Measurements from ENCODE around the gene THSD1.
"Not testable (repeated sequence)": the region's sequence is repeated elsewhere in the genome, so short reads cannot be mapped to it uniquely, and the experiment has no call there.

The THSD1 gene

DNA sequence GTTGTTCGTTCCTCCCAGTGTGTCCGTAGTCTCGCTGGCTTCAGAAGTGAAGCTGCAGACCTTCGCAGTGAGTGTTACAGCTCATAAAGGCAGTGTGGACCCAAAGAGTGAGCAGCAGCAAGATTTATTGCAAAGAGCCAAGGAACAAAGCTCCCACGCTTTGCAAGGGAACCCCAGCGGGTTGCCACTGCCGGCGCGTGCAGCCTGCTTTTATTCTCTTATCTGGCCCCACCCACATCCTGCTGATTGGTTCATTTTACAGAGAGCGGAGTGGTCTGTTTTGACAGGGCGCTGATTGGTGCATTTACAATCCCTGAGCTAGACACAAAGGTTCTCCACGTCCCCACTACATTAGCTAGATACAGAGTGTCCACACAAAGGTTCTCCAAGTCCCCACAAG lies 1.5 kb upstream of the THSD1 start:
- DNase-seq, result not testable (repeated sequence)

DNA sequence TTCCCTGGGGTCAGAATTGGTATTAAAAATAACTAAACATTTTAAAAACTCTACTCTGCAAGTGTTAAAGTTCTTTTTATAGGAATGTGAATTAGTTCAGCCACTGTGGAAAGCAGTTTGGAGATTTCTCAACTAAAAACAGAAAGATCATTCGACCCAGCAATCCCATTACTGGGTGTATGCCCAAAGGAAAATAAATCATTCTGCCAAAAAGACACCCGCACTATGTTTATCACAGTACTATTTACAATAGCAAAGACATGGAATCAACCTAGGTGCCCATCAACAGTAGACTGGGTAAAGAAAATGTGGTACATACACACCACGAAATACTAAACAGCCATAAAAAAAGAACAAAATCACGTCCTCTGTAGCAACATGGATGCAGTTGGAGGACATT lies 657 bp upstream of the THSD1 start:
- DNase-seq, result no peak

DNA sequence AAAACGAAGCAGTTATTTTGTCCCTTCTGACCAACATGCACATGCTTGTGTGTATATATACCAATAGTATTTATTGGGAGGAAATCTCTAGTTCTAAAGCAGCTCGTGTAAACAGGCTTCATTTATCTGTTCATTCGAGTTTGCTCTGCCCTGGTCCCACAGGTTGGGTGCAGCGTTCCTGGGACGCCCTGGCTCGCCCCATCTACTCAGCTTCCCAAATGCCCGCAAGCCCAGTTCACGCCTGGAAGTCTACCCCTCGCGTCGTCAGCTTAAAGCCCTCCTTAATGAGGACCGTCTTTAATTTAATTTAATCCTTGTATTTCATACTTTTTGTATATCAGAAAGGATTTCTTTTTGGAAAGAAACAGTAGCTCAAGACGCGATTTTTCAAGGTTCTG lies 604 bp downstream of the THSD1 start:
- no peak for DNase-seq

DNA sequence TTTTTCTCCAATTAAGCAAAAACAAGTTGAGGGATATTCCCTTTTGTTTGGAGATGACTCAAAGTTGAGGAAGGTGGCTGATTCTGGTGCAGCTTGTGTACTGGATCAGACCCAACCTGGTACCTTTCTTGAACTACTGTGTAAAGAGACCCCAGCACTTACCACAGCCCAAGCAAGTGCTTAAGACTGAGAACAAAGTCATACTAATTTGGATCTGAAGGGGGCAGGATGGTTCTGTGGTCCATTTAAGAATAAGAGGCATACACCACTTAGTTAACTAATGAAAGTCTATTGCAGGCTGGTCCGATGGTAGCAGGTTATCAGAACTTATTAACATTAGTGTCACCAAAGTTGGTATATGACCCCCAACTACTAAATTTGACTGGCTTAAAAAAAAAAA lies 6.3 kb downstream of the THSD1 start:
- peak; percentile 14 for DNase-seq

DNA sequence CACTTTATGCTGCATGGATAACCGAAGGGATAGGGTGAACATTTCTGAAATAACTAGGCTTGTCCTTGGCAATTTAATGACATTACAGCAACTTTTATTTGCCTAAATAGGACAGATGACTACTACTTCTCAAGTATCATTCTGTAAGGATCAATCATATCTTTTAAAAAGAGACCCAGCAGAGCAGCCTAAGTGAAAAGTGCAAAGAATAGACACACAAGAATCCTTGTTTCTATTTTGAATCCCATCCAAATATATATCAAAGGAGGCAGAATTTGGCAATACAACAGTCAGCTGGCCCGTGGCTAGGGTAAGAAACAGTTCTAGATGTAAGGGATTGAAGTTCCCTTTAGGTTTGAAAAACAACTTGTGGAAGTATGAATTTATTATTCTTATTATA lies 6.9 kb downstream of the THSD1 start:
- no peak for DNase-seq

DNA sequence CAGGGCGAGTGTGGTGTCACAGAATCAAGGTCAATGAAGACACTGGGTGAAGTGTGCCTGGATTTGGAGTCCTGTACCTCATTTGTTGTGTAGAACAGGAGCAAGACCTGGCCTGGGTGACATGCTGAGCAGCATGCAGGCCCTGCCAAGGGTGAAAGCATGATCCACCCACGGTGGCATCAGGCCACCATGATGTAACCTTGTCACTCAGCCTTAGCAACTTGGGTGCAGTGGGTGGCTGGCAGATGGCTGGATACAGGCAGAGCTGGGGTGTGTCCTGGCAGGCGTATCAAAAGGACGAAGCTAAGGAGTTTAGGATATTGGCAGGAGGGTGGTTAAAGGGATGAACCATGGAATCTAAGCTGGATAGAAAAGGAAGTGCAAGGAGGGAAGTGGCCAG lies 10.3 kb downstream of the THSD1 start:
- no peak for DNase-seq

DNA sequence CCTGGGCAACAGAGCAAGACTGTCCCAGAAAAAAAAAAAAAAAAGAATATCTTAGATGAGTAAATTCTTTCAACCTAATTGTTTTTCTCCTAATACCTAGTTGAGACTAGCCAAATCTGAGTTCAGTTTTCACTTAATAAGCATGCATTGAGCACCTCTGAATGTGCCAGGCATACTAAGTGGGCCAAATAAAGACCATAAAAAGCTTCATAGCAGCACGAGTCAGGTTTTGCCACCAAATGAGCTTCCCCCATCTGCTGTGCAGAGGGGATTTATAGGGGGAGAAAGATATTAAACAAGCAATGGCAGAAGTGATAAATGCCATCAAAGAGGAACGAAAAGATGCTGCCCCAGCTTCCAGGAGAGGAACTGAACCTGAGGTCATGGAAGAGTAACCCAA lies 11.4 kb downstream of the THSD1 start:
- no peak for DNase-seq

DNA sequence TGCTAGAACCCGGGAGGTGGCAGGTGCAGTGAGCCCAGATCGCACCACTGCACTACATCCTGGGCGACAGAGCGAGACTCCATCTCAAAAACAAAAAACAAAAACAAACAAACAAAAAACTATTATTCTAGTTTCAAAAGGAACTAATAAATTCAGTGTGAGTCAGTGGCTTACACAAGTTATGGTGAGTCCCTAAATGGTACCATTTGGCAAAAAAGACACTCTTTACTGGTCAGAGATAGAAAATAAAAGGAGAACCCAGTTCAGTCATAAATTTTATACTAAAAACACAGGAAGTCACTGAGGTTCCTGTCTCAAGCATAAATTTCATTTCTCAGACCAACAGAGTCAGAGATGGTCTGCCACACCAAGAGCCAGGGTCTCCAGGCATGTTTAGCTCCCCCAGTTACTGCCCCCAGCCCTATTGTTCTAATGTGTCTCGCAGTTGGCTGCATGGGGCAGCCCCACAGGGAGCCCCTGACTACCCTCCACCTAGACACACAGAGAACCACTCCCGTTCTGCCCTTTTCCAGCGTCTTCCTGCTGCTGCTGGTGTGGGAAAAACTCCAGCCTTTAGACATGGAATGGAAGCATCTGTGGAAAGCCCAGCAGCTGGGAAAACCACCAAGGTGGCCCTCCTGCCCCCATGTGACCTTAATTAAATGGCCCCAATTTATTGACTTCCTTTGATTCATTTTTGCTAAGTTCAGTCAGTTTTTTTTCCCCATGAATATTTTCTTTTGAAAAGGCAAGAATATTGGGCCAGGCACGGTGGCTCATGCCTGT lies 12.2 kb downstream of the THSD1 start:
- no peak for DNase-seq

DNA sequence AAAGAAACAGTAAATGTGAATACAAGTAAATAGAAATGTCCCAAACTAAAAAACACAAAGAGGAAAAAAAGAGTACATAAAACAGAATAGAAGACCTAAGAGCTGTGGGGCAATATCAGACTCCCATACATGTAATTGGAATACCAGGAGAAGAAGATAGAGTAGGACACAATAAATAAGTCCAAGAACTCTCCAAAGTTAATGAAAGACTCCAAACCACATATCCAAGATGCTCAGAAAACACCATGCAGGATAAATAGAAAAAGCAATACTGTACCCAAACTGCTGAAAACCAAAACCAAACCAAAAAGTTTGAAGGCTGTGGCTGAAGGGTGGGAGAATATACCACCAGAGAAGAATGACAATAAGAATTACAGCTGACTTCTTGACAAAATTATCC lies 18.3 kb downstream of the THSD1 start:
- no peak for DNase-seq

DNA sequence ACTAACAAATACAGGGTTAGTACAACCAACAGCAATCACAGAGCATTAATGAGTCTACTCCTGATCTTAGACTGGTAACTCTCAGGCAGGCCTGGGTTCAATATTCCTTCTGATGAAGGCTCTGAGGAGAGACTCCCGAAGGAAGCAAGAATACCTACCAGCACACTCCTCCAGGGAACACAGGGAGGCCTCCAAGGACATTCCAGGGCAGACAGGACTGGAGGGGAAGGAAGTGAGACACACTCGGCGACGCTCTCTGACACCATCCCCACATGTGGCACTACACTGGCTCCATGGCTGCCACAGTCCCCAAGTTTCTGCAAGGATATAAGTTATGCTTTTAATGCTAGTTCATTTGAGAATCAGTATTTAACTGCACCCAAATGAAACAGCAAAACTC lies 20.1 kb downstream of the THSD1 start:
- no peak for DNase-seq

DNA sequence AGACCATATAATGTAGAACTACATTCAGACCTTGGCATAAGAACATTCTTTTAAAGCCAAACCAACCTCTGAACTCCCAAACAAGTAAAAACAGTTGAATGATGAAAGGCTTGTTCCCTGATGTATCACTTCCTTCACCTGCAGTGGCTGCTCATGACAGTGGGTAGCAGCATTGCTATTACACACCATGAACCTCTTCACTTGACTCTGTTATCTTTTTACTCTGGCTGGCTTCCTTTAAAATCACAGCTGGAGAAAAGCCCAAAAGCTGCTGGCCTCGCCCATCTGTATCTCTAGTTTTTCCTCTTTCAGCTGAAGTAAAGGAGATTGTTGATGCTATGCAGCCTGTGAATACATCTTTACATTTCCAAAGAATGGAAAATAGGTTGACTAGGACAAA lies 22.6 kb downstream of the THSD1 start:
- no peak for DNase-seq

DNA sequence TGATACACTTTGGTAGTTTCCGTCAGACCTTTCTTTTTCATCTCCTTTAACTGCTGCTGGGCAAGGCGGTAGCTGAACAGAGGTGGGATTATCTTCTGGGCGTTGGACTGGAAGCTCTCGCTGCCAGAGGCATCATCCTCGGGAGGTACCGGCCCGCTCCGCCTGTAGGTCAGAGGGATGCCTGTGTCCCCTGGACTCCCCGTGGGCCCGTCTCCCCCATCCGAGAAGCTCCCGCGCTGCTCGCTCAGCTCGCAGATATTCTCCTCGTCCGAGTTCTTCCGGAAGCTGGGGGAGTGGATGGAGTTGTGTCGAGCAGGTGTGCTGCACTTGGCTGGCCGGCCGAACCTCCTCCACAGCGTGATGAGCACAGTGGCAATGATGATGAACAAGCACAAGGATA lies 27.7 kb downstream of the THSD1 start:
- no peak for DNase-seq

DNA sequence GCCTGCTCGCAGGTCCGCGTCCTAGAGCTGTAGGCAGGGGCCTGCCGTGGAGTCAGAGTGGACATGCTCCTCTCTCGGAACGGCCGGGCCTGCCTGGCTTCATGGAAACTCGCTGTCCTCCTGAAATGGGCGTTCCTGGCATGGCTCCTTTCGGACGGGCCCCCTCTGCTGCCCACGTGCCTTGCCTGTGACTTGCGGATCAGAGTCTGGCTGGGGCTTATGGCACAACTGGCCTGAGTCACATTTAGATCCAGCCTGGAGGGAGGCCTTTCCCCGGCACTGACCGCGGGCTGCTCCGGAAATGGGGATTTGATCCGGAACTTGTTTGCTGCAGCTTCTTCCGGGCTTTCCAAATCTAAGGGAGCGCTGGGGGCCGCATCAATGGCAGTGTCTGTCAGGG lies 28.1 kb downstream of the THSD1 start:
- no peak for DNase-seq

DNA sequence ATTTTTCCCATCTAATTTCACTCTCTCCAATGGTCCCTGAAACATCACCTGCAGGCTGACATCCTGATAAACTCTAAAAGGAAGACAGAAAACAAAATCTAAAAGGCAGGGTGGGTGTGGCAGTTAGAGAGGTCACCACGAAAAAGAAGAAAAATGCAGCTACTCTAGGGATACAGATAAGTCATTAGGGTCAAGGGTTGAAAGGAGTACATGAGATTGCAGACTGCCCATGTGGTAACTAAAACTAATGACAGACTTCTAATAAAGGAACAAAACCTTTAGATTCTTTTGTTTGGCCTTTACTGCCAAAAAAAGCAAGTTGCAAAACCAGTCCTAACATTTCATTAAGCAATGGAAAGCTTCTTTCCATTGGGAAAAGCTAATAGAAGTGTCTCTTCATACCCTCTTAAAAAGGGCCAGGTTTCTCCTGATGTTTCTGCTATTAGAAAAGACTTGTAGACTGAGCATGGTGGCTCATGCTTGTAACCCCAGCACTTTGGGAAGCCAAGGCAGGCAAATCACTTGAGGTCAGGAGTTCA lies 31.0 kb downstream of the THSD1 start:
- no peak for DNase-seq

DNA sequence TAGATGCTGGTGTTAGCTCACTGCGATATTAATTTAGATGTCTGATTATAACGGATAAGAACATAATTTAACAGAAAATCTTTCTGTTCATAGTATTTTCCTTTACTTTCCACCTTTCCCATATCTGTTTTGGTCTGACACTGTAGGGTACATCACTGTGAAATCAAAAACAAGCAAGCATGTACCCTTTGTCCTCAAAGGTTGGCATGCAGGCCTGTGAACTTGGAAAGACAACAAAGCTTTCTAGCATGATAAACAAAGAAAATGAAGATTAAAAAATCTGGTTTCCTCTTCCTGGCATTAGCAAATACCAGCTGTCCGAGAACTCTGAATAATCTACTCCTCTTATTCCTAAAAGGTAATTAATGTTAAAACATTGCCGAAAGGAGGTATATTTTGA lies 31.6 kb downstream of the THSD1 start:
- DNase-seq, result no peak

DNA sequence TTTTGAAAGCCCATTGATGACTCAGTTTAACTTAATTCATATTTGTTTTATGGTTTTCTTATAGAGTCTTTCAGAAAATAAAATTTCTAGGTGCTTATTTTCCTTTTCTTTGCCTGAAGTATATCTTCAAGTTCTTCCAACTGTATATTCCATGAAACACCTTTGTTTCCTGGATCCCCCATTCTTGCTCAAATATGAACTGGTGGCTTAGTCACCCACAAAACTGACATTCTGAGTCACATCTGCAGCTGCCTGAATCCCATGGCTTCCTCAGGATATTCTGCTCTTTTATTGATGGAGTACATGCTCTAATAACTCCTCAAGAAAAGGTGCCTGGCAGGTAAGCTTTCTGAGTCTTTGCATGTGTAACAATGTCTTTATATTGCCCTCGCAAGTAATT lies 32.7 kb downstream of the THSD1 start:
- DNase-seq, result not testable (repeated sequence)

DNA sequence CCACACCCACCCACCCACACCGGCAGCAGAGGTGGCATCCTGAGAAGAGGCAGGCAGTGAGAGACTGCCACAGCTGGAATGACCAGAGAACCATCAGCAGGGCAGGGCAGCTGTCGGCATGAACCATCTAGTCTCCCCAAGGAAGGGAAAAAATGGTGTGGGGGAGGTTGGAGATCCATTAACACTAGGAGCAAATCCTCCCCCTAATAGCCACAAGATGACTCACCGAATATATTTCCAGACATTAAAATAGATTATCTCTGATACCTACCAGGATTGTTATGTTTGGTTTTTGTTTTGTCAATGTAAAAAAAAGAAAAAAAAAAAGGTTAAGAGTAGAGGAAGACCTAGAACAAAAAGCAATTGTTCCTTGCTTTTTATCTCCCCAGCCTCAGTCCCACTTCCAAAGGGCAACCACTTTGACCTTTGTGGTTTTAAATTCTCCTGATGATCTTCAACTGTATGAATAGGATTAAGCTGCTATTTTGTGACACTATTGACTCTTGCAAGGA lies 34.2 kb downstream of the THSD1 start:
- no peak for DNase-seq

DNA sequence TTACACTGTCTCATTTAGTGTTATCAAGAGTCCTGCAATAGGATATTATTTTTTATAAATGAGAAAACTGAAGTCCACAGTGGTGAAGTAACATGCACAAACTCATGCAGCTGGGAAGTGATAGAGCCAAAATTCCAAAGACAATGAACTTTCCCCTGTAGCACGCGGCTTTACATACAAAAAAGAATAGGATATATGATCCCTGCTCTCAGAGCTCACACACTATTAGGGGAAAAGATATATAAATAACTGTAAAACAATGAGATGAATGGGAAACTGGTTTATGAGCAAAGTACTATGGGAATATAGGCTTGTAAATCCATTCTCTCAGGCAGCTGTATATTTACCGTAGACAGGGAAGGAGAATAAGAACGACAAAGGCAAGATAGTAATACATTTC lies 39.7 kb downstream of the THSD1 start:
- DNase-seq, result no peak

DNA sequence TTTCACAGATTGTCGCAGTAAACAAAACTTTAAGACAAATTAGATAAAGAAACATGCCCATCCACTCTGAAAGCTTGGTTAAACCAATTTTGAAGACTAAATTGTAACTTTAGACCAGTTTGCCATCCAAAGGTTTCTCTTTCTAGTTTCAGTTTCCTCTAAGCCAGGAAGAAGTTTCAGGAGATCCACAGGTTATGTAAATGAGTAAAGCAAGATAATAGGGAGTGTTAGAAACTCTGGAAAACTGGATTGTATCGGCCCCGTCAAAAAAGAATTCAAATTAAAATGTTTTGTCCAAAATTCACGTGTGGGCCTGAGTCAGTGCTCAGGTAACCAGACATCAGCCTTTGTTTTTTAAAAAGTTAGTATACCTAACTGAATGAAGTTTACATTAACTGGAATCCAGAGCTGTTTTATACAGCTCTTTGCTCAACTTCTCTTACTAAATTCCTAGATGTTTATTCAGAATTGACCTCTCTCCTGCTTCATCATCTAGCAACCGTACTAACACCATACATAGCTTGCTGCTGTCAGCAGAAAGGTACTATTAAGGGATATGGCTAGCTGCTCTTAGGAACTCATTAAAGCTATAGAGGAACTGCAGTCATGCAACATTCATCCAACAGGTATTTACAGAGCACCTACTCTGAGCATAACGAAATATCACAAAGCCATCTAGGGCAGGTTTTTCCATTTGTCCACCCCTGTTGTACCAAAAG lies 43.6 kb downstream of the THSD1 start:
- DNase-seq, result not testable (repeated sequence)

DNA sequence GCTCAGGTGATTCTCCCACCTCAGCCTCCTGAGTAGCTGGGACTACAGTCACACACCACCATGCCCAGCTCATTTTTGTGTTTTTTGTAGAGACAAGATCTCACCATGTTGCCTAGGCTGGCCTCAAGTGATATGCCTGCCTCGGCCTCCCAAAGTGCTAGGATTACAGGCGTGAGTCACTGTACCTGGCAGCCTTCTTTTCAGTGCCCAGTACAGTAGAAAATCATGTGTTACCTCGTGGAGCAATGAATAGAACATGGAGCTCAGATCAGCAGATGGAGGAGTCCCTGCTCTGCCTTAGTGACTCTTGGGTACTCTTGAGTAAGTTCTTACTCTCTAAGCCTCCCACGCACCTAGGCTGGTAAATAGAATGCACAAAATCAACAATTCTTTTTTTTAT lies 44.7 kb downstream of the THSD1 start:
- no peak for DNase-seq

DNA sequence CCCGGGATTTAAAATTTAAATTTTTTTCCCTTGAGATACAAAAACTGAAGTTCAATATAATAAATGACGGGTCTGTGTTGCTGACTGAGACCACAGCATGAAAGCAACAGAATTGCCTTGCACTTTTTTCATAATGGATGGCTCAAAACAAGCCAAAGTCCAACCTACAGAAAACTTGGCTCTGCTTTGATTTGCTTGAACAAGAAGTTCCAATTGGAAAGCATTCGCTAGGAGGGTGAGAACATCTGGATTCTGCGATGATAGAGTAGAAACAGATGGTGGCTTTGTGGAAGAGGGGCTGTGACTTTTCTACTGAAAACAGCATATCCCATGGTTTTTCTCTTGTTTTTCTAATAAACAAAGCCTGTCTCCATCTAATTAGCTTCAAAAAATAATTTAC lies 46.4 kb downstream of the THSD1 start:
- no peak for DNase-seq

DNA sequence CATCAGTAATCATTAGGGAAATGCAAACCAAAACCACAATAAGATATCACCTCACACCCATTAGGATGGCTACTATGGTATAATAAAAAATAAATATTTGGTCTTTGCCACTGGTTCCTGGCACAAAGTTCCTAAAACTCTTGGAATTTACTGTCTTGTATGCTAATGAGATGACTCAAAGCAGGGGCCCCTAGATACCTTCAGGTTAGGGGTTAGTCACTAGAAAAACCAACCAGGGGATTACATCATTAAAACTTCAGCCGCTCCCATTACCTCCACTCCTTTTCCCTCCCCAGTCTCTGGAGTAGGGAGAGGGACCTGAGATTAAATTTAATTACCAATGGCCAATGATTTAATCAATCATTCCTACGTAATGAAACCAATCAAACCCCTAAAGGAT lies 49.6 kb downstream of the THSD1 start:
- DNase-seq, result no peak

DNA sequence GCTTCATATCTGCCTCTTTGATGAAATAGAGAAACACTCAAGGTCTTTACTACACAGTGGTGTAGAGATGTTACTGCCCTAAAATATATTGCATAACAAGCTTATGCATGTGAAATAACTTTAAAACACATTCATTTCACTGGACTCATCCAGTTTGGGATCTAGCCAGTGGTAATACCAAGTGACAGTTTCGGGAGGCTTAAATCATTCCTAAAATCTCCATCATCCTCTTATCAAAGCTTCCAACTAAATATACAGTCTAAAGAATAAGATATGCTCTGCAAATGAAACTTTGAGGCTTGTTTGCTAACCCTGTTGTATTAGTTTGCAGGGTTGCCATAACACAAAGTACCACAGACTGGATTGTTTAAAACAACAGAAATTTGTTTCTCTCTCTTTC lies 52.8 kb downstream of the THSD1 start:
- DNase-seq, result no peak

Measured in CD4-positive, alpha-beta T cell treated with Interleukin-21 for 1 hour (primary cell).